SW 1271 (cell line): ENCODE measurements around the gene TET1.
A peak's percentile ranks its signal among the peaks of the same experiment; 100 is the strongest.
"Not testable (repeated sequence)": the region's sequence is repeated elsewhere in the genome, so short reads cannot be mapped to it uniquely, and the experiment has no call there.

Experiments used
- DNase-seq, 2 experiments: peaks; one replicate each; lab custom pipeline; 2025; lab: John Stamatoyannopoulos, UW

The TET1 gene

DNA sequence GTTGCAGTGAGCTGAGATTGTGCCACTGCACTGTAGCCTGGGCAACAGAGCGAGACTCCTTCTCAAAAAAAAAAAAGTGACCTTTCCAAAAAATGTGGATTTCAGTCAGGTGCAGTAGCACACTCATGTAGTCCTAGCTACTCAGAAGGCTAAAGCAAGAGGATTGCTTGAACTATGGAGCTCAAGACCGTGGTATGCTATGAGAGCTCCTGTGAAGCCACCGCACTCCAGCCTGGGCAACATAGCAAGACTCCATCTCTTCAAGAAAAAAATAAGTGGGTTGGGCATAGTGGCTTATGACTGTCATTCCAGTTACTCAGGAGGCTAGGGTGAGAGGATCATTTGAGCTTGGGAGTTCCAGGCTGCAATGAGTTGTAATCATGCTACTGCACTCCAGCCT is 51.1 kb downstream of the TET1 start:
- DNase-seq, result no peak

DNA sequence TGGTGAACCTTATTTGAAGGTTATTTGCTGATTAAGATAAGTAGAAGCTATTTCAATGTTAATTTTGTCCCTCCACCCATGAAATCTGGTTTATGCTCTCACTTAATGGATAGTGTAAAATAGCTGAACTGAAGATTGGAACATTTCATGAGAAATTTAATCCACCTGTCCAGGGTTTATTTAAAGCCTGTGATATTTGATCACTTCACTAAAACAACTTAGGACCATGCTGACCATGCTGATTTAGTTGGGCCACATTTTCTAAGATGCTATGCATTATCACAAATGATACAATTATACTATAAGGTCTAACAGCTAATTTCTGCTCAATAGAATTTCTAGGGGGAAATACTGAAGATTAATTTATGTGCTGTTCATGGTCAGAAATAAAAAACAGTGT is 53.8 kb downstream of the TET1 start:
- not testable (repeated sequence) for DNase-seq

DNA sequence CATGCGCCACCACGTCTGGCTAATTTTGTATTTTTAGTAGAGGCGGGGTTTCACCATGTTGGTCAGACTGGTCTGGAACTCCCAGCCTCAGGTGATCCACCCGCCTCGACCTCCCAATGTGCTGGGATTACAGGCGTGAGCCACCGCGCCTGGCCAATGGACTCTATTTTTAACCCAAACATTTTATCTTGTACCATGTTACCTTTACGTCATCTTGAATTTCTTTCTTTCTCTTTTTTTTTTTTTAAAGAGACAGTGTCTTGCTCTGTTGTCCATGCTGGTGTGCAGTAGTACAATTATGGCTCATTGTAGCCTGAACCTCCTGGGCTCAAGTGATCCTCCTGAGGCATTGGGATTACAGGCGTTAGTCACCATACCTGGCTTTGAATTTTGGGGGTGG is 57.6 kb downstream of the TET1 start:
- DNase-seq, result not testable (repeated sequence)

DNA sequence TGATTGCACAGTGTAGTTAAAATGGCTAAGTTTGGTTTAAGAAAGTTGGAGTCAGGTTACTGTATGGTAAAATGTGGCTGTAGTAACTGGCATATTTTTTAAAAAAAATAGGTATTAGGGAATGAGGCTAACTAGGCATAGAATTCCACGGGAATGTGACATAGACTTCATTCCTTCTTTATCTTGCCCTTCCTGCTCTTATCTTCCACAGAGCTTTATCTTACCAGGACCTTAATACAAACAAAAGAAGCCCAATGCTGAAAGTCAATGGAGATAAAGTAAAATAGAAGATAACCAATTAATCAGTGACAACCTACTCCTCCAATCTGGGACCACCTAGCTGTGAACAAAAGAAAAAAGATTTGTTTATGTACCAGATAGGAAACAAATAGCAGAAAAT is 58.1 kb downstream of the TET1 start:
- DNase-seq, result no peak

DNA sequence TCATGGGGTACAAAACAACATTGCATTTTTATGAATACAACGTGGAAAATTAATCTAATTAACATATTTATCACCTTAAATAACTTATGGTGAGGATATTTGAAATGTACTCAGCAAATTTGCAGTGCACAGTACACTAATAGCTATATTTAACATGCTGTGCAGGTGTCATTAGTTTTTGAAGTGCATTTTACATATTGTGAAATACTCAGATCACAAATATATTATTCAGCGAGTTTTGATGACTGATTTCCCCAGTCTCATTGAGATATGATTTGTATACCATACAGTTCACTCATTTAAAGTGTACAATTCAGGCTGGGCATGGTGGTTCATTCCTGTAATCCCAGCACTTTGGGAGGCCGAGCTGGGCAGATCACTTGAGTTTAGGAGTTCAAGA is 59.5 kb downstream of the TET1 start:
- no peak for DNase-seq

DNA sequence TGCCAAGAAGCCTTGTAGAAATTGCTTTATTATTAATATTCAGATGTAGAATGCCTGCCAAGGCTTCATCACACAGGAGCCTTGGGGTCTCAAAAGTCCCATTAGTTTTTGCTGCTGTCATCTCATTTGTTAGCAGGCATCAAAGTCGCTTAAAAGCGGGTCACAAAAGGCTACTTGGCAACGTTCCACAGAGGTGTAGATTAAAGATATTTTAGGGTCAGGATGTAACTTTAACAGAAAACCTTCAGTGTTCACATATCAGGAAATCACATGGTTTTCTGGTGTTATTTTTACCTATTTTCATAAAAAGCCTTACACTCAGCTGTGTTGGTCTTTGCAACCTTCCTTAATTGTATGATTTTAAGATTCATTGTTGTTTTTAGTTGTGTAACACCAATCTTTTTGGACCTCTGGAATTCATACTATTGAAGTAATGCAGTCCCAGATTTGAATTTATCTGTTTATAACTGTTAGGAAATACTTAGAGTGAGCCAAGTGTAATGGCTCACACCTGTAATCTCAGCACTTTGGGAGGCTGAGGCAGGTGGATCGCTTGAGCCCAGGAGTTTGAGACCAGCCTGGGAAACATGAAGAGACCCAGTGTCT is 65.3 kb downstream of the TET1 start:
- DNase-seq, result no peak

DNA sequence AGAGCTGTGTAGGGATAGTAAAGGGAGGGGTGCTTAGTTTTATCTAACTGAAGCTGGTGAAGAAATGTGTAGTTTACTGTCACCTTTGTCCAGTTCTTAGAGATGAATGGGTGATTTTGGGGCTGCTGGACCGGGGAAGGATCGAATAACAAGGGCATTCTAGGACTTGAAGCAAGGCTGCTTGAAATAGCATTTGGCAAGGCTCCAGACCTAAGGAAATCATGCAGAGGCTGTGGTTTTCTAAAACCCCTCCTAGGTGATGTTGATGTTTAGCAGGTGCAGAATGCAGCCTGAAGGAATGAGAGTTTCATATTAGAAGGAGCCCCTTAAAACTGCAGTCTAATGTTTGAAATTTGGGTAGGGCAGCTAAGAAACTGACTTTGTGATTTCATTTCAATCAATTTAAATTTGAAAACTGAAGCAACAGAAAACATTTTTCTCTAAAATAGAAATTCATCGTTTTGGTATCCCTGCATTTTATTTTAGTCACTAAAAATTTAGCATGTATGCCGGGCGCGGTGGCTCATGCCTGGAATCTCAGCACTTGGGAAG is 68.5 kb downstream of the TET1 start:
- no peak for DNase-seq

DNA sequence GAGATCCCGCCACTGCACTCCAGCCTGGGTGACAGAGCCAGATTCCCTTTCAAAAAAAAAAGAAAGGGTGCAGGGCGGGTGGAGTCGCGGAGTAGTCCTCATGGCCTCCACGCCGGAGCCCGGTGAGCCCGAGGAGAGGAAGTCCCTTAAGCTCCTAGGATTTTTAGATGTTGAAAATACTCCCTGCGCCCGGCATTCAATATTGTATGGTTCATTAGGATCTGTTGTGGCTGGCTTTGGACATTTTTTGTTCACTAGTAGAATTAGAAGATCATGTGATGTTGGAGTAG is 72.1 kb downstream of the TET1 start:
- DNase-seq, result not testable (repeated sequence)

DNA sequence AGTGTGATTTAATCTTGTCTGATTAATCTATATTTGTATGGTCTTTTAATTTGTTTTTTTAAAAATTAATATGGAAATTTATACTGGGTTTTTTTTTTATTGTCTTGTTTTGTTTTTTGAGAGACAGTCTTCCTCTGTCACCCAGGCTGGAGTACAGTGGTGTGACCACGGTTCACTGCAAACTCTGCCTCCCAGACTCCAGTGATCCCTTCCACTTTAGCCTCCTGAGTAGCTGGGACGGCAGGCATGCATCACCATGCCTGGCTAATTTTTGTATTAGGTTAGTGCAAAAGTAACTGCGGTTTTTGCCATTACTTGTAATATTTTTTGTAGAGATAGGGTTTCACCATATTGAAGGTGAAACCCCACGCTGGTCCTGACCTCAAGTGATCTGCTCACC is 73.1 kb downstream of the TET1 start:
- DNase-seq, result no peak

DNA sequence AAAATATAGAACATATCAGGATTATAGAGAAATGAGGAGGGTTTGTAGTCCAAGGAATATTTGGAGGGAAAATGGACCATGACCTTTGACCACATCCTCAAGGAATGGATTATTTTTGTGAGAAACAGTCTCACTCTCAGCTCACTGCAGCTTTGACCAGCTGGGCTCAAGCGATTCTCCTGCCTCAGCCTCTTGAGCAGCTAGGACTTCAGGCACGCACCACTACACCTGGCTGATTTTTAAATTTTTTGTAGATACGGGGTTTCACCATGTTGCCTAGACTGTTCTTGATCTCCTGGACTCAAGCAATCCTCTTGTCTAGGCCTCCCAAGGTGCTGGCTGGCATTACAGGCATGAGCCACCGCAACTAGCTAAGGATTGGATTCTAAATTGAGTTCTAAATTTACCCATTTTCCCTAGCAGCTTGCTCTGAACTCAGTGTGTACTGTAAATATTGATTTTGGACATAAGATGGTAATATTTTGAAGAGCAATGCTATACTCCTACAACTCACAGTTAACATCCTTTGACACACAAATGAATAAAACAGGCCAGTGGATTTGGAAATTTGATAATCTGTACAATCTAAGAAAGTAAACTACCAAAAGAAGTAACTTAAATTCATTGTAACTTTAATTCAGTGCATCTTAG is 73.8 kb downstream of the TET1 start:
- DNase-seq, result no peak

DNA sequence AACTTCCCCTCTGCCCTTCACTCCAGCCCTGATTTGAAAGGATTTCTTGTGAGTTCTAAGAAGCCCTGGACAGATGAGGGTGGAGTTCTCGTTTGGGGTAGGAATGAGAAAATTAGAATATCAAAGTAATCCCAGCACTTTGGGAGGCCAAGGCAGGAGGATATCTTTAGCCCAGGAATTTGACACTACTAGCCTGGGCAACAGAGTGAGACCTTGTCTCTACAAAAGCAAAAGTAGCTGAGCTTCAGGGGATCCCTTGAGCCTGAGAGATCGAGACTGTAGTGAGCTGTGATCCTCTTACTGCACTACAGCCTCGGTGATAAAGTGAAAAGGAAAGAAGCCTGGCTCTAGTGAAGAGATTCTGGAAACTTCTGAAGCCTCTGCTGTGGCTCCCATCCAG is 76.2 kb downstream of the TET1 start:
- DNase-seq, result no peak

DNA sequence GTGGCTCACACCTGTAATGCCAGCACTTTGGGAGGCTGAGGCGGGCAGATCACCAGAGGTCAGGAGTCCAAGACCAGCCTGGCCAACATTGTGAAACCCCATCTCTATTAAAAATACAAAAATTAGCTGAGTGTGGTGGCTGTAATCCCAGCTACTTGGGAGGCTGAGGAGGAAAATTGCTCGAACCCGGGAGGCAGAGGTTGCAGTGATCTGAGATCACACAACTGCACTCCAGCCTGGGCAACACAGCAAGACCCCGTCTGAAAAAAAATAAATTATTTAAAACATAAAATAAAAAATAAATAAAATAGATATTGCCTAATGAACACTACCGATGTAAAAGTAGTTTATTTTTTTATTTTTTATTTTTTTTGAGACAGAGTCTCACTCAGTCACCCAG is 83.4 kb downstream of the TET1 start:
- DNase-seq, result not testable (repeated sequence)

DNA sequence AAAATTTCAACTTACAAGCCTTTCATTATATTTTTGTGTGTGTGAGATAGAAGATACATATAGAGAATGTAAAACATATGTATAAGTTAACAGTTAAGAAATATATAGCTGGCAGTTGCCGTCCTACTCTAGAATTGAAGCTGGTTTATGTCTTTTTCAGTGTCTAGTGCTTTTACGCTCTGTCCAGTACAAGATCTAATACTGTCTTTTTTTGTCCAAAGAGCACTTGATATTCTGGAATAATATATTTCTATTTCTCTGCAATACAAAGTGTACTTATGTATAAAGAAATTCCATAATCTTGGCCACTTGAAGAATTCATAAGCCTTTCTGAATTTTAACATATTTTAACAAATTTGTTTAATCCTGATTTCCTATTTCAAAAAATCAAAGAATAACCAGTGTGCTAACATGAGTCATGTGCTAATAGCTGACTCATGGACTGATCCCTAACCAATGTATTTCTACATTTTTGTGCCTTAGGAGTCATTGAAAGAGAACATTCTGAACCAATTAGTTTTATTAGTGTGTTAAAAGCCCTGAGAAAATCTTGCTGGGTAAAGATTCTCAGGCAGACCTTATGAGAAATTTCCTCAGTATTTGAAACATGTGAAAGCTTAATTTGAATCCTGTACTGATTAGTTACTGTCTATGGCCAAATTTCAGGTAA is 87.7 kb downstream of the TET1 start:
- no peak for DNase-seq

DNA sequence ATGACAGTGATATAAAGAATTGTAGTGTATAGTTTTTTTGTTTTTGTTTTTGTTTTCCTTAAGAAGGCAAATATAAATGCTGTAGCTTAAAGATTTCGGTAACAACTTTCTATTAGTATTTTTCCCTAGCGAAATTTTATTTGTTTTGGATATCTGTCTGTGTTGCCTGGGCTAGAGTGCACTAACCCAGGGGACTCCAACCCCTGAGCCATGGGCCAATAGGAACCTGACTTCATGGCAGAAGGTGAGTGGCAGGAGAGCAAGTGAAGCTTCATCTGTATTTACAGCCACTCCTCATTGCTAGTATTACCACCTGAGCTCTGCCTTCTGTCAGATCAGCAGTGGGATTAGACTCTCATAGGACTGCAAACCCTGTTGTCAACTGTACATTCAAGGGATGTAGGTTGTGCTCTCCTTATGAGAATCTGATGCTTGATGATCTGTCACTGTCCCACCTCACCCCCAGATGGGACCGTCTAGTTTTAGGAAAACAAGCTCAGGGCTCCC is 95.5 kb downstream of the TET1 start:
- no peak for DNase-seq

DNA sequence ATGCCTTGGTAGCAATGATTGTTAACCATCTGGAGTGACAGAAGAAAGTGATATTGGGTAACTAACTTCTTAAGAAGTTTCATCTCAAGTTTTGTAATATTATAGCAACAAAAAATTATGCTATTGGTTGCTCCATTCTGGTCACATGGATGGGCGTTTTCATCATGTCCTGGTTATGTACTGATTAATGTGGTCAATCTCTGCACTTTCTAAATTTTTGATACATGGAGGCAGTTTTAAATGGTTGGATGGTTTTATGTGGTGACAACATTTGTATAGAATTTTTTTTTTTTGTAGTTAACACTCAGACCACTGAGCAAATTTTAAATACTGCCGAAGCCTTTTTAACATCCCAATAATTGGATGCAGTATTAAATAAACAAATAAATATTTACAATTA is 105.7 kb downstream of the TET1 start:
- no peak for DNase-seq

DNA sequence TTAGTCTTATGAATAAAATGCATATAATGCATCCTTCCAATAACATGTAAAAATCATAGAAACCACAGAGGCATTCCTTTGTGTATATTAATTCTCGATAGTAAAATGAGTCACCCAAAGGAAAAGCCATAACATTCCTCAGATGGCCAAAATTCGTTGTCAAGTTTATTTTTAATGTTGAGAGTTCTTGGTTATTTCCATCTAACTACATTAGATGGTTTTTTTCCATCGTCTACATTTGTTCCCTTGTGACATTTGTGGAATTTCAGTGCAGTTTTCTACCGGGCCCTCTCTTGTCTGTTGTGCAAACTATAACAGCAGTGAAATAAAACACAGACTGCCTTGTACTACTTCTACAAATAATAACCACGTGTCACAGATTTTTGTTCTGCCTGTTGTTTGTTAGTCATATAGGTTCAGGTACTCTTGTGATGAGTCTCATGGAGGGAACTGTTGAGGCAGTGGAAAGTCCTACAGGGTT is 106.2 kb downstream of the TET1 start:
- DNase-seq, result peak in 1 of 2 experiments; percentile 51

DNA sequence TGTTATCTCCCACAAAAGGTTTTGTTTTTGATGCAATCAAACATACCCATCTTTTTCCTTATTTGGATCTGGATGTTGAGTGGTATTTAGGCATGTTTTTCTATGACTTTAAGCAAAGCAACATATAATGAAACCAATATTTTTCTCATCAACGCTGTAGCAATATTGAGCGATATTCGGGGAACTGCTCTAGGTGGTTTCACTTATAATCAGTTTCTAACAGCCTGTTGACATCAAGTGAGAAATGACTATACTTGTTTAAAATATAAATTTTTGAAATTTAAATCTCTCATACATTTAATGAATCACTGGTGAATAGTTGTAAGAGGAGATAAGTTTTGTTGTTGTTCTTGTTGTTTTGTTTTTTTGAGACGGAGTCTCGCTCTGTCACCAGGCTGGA is 108.1 kb downstream of the TET1 start:
- no peak for DNase-seq

DNA sequence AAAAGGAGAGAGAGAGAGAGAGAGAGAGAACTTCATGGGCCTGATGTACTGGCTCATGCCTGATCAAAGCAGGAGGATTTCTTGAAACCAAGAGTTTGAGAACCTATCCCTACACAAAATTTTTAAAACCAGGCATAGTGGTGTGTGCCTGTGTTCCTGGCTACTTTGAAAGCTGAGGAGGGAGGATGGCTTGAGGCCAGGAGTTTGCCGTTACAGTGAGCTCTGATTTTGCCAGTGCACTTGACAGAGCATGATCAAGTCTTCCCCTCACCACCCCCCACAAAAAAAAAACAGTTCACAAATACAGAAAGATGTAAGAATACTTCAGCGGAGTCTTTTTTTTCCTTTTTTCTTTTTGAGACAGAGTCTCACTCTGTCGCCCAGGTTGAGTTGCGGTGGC is 108.8 kb downstream of the TET1 start:
- DNase-seq, result no peak

DNA sequence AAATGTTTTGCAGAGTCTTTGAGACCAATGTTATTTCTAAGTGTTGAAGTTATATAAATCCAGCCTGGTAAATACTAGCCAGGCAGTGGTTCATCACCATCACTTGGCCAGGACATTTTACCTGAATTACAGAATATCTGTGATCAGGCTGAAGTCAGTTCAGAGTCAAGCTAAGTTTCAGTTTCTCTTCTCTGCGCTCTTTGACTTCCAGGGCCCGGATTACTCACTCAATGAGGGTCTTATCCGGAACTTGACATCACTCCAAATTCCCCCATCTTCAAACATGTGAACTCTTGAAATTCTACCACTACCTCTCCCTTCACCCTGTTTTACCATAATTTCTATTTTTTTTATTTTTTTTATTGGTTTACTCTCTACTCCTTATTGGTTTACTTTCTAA is 124.3 kb downstream of the TET1 start:
- no peak for DNase-seq

DNA sequence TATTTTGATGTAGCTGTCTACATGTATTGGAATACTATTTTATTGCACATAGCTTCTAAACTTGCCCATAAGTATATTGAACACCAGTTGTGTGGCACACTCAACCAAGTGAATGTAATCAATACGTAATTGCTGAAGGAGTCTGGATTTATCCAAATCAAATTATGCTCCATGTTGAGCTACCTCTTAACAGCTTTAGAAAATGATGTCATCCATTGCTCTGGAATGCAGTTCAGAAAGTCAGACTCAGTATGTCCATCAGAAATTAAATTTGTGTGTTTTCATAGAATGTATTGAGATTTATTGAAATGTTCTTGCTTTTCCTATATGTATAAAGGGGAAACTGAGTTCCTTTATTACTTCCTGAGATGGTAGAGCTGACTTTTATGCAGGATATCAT is 135.9 kb downstream of the TET1 start:
- no peak for DNase-seq

DNA sequence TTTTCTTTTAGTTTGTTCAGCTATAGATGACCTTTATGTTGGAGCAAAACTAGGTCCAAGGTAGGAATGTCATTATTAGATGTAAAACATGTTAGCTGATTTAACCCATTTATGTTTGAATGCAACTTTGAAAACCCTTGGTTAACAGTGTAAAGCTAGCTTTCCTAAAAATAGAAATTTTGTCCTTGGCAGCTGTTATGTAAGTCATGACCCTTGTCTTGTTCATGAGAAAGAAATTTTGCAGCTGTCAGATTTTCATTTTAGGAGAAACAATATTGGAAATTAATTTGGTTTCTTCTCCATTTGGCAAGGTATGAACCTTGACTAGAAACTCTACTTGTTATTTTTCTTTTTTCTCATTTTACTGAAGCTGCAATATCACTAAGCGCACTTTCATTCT is 137.0 kb downstream of the TET1 start:
- DNase-seq, result no peak

DNA sequence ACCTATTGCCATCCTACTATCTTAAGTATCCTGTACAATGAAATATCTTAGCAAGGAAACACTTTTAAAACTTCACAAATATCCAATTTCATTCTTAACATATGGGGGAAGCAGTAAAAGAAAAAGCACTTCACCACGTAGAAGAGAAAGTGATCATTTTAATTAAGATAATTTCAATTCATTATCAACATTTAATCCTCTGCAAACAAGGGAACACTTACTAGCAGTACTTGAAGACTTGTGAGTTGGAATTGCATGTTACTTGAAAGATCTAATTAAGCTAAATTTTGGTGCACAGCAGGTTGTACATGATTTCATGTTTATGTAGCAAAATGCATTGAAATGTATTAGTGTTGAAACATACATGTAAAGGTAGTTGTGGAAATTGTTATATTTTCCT is 140.1 kb downstream of the TET1 start:
- DNase-seq, result no peak

DNA sequence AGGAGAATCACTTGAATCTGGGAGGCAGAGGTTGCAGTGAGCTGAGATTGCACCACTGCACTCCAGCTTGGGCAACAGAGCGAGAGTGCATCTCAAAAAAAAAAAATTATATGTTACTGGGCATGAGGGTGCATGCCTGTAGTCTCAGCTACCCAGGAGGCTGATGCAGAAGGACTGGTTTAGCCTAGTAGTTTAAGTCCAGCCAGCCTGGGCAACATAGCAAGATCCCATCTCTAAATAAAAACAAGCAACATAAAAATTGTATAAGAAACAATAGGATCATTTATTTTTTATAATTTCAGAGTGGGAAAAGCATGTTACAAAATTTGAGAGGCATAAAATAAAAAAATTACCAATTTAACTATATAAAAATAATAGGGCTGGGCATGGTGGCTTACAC is 145.4 kb downstream of the TET1 start:
- no peak for DNase-seq
